K562 (cell line): ENCODE measurements around the gene RNF135.

ENCODE experiments used
- CTBP1 ChIP-seq: fragments of 450-650 bp; IDR thresholded peaks from 2 replicates; pipeline ENCODE4 v1.6.1; 2016; ENCODE audit warnings: borderline replicate concordance
- CTCF ChIP-seq, 3 experiments: IDR thresholded peaks in 2 of 3; conservative IDR thresholded peaks in 1 of 3; 2 replicates each; pipeline ENCODE4 v1.5.1; 2011 to 2012; ENCODE audit warnings: low read length in 3 of 3, mild to moderate bottlenecking in 3 of 3, control low read depth in 2 of 3, improper control_type of control experiment in 1 of 3, inconsistent platforms in 1 of 3, low read depth in 1 of 3, mixed read lengths in 1 of 3, moderate library complexity in 1 of 3; ENCODE audit not compliant: insufficient read depth in 2 of 3
- KLF6 ChIP-seq: fragments of 250-450 bp; sonication (Bioruptor Pico); IDR thresholded peaks from 2 replicates; pipeline ENCODE4 v1.4.0; 2020; ENCODE audit warnings: mild to moderate bottlenecking, moderate library complexity, borderline replicate concordance
- NR2C2 ChIP-seq, 2 experiments: fragments of 200-800 bp in 1 of 2; sonication (Bioruptor generic) in 1 of 2; sonication (generic) in 1 of 2; formaldehyde crosslinking in 1 of 2; IDR thresholded peaks; 2 replicates each; pipeline versions ENCODE4 v1.6.1 to v1.8.0; 2016 to 2022; ENCODE audit warnings: mild to moderate bottlenecking in 1 of 2, missing compliant biosample characterization in 1 of 2, missing genetic modification characterization in 1 of 2, missing genetic modification reagents in 1 of 2
- SRSF7 ChIP-seq: fragments of 200-400 bp; formaldehyde crosslinking; optimal IDR thresholded peaks from 2 replicates; pipeline ENCODE3; 2017; ENCODE audit warnings: mild to moderate bottlenecking, low read depth, low read length
- TAF1 ChIP-seq: IDR thresholded peaks from 2 replicates; pipeline ENCODE4 v1.6.1; 2011; ENCODE audit warnings: mild to moderate bottlenecking, low read length, moderate library complexity; ENCODE audit not compliant: insufficient read depth, control insufficient read depth, severe bottlenecking; ENCODE audit errors: extremely low read depth
- TCF3 ChIP-seq: sonication (generic); formaldehyde crosslinking; IDR thresholded peaks from 2 replicates; pipeline ENCODE4 v1.4.0; 2020; ENCODE audit warnings: mild to moderate bottlenecking, missing genetic modification reagents
- ZFP30 ChIP-seq: fragments of 250-450 bp; sonication (Bioruptor Pico); IDR thresholded peaks from 2 replicates; pipeline ENCODE4 v1.8.0; 2022; ENCODE audit warnings: moderate library complexity, mild to moderate bottlenecking, inconsistent platforms, borderline replicate concordance
- ZNF23 ChIP-seq: fragments of 250-450 bp; sonication (Bioruptor Pico); IDR thresholded peaks from 2 replicates; pipeline ENCODE4 v1.4.0; 2020; ENCODE audit warnings: mild to moderate bottlenecking
- ZNF785 ChIP-seq: fragments of 250-450 bp; sonication (Bioruptor Pico); IDR thresholded peaks from 2 replicates; pipeline ENCODE4 v1.4.0; 2020; ENCODE audit warnings: mild to moderate bottlenecking
- ZZZ3 ChIP-seq: fragments of 450-650 bp; IDR thresholded peaks from 2 replicates; pipeline ENCODE4 v1.6.1; 2016; ENCODE audit warnings: antibody characterized with exemption, mild to moderate bottlenecking, moderate library complexity

GRCh38 chr17:30952638-30953393 is 18.0 kb upstream of the RNF135 start:
- TF ChIP-seq ZNF23 (CRISPR knock-in tag): no peak
- TF ChIP-seq ZZZ3: no peak
- TF ChIP-seq CTBP1: no peak
- no peak for TF ChIP-seq SRSF7
- no peak for TF ChIP-seq ZNF785 (CRISPR knock-in tag)
- no peak for TF ChIP-seq TCF3 (CRISPR knock-in tag)
- TF ChIP-seq CTCF (IDR thresholded peaks at IDR 0.05 in 2 of 3, conservative IDR thresholded peaks at IDR 0.05 in 1 of 3; ENCODE audit: insufficient read depth in 2 of 3, low read depth in 1 of 3, low read length in 3 of 3): no peak
- TF ChIP-seq KLF6 (CRISPR knock-in tag): no peak
- no peak for TF ChIP-seq TAF1
- TF ChIP-seq NR2C2 (CRISPR knock-in tag; IDR thresholded peaks at IDR 0.05): no peak
- no peak for TF ChIP-seq NR2C2 (tag; IDR thresholded peaks at IDR 0.05)
- TF ChIP-seq ZFP30 (CRISPR knock-in tag): no peak
